T-helper 2 cell treated with Interferon-gamma antibody and Interleukin-4, amounts not matched to agents 5 μg/mL and 100 μg/mL, for 36 hours (primary cell): Measurements from ENCODE around the gene YKT6.

Source experiments
- DNase-seq: peaks from one replicate; pipeline ENCODE4 v3.0.0; 2021; ENCODE audit warnings: low spot score
- H3K27ac Mint-ChIP-seq: one replicate; pipeline ENCODE4 v1.8.0; 2021; ENCODE audit warnings: mild to moderate bottlenecking, mixed read lengths
- H3K27me3 Mint-ChIP-seq: one replicate; pipeline ENCODE4 v1.8.0; 2021; ENCODE audit warnings: low read depth, mixed read lengths
- H3K36me3 Mint-ChIP-seq: one replicate; pipeline ENCODE4 v1.8.0; 2021; ENCODE audit warnings: low read depth, mixed read lengths
- H3K4me1 Mint-ChIP-seq: one replicate; pipeline ENCODE4 v1.8.0; 2021; ENCODE audit warnings: low read depth, mixed read lengths
- H3K4me3 Mint-ChIP-seq: one replicate; pipeline ENCODE4 v1.8.0; 2022; ENCODE audit warnings: mild to moderate bottlenecking, moderate library complexity, mixed read lengths
- H3K9me3 Mint-ChIP-seq: one replicate; pipeline ENCODE4 v1.8.0; 2021; ENCODE audit warnings: mixed read lengths

Gene YKT6

DNA sequence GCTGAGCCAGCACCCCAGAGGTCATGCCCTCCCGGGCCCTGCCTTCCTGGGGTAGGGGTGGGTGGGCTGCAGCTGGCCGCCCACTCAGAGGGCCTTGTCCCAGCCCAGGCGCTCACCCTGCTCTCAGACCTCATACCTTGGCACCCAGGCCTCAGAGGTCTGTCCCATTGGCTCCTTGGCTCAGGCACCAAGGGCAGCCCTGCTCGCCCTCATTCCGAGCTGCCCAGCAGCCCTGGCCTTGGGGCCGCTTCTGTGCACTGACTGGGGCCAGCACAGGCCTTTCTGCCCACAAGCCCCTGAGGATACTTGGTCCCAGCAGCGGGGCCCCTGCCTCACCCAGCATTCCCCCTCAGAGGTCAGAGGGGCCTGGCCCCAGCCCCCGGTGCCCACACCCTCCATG lies 34.3 kb downstream of the YKT6 start:
- Mint-ChIP-seq H3K4me3 (no peak overlapping the region), H3K27ac (no peak overlapping the region)

DNA sequence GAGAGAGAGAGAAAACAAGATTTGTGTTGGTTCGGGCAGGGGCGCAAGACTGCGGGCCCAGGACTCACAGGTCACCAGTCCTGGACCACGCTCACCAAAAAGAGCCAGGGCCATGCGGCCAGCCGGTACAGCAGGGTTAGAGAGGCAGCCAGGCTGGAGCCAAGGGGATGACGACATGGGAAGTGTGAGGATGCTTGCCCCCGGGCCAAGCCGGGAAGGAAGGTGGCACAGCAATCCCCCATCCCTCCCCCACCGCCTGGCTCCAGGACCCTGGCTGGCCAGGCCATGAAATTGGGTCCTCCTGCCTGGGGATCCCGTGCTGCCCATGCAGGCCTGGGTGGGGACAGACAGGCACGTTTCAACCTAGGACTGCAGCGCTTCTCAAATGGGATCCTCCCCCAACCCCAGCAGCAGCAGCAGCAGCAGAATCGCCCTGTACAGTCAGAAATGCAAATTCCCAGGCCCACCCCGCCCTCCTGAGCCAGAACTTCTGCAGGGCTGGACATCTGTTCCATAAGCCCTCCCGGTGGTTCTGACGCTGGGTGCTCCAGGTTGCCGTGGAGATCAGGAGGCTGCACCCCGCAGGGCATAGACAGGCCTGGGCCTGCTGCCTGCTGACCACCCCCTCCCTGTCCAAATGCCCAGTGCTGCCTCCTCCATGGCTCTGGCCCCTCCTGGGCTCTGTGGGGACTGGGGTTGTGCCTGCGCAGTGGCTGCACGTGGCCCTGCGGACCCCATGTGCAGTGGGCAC lies 35.0 kb downstream of the YKT6 start:
- no peaks in the 10 kb centered on the region for H3K27me3 Mint-ChIP-seq
- H3K4me3 Mint-ChIP-seq, result no peak overlapping the region
- no peaks in the 10 kb centered on the region for H3K9me3 Mint-ChIP-seq

More for the DNA sequence above, 34.3 kb downstream of the YKT6 start:
- Mint-ChIP-seq H3K36me3 (no peaks in the 10 kb centered on the region), H3K4me1 (no peaks in the 10 kb centered on the region), H3K9me3 (no peaks in the 10 kb centered on the region), H3K27me3 (no peaks in the 10 kb centered on the region)
- DNase-seq, result no peak

DNA sequence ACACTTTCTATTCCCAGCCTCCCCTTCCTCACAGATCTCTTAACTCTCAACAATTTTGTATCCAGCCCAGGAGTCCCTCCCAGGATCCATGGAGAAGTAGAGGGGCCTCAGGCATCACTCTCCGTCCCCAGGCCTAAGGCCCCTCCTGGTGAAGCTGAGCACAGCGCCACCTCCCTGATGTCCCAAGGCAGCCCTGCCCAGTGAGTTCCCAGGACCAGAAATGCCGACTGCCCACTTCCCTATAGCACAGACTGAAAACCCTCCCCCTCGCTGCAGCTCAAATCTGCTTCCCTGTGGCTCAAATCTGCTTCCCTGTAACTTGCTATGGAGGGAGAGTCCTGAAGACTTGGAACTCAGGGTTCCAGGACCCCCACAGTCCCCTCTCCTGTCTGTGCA lies 35.6 kb downstream of the YKT6 start:
- no peak overlapping the region for H3K4me3 Mint-ChIP-seq
- no peaks in the 10 kb centered on the region for H3K9me3 Mint-ChIP-seq
- DNase-seq, result no peak
- H3K36me3 Mint-ChIP-seq, result no peaks in the 10 kb centered on the region
- no peaks in the 10 kb centered on the region for H3K27me3 Mint-ChIP-seq
- H3K4me1 Mint-ChIP-seq, result no peaks in the 10 kb centered on the region
- no peak overlapping the region for H3K27ac Mint-ChIP-seq

More for the DNA sequence above, 35.0 kb downstream of the YKT6 start:
- no peak for DNase-seq
- Mint-ChIP-seq H3K36me3 (no peaks in the 10 kb centered on the region), H3K27ac (no peak overlapping the region), H3K4me1 (no peaks in the 10 kb centered on the region)

DNA sequence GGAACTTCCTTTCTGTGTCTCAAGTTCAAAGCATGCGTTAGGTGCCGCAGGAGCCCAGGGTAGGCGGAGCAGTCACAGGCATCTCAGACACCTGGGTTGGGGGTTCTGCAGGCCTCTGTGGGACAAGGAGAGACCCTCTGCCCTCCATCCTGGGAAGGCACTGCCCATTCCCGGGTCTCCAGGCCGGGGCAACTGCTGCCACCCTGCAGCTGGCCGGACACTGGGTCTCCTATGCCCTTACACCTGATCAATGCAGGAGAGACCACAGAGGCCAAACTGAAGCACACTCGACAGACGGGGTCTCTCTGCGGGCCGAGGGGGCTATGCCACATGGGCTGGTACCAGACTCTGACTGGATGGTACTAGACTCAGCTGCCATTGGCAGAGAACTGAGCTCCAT lies 36.9 kb downstream of the YKT6 start:
- Mint-ChIP-seq H3K27me3 (no peaks in the 10 kb centered on the region), H3K9me3 (no peaks in the 10 kb centered on the region), H3K36me3 (no peaks in the 10 kb centered on the region), H3K27ac (no peak overlapping the region), H3K4me1 (no peaks in the 10 kb centered on the region), H3K4me3 (no peak overlapping the region)
- no peak for DNase-seq

DNA sequence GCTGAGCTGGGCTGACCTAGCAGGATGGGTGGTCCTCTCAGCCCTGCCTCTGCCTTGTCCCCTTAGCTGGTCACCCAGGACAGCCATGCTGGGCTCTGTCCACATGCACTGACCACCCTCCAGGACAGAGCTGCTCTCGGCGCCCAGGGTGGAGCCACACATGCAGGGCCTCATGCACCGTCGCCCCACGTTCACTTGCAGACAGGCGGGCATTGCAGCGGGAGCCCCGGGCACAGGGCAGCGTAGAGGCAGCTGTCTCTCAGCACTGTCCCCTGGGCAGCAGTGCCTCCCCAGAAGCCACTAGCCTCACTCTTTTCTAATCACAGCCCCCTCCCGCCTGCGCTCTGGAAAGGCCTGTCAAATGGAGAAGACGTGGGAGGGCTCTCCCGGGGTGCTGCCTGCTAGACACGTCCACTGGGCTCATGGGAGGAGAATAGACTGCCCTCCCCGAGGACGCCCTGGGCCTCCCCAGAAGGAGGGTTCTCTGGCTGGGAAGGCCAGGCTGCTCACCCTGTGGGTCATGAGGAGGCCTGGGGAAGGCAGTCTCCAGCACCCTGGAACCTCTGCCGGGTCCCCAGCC lies 37.4 kb downstream of the YKT6 start:
- H3K9me3 Mint-ChIP-seq, result no peaks in the 10 kb centered on the region
- no peak overlapping the region for H3K4me3 Mint-ChIP-seq
- no peak overlapping the region for H3K27ac Mint-ChIP-seq
- no peaks in the 10 kb centered on the region for H3K27me3 Mint-ChIP-seq
- H3K36me3 Mint-ChIP-seq, result no peaks in the 10 kb centered on the region
- H3K4me1 Mint-ChIP-seq, result no peaks in the 10 kb centered on the region
- no peak for DNase-seq

DNA sequence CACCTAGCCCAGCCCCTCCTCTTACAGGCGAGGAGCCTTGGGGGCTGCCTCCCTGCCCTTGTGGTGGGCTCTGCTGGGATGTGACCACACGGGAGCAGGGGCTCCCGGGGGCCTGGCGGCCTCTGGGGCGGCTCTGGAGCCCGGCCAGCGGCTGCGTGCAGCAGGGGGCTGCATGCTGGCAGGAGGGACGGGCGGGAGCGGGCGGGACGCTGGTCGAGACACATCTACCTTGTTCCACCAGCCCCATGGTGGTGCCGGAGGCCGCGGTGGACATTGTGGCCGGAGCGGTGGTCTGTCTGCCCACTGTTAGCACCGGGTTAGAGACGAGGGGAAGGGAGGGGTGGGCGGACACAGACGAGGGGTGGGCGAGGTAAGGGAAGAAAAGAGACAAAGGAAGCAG lies 38.6 kb downstream of the YKT6 start:
- Mint-ChIP-seq H3K27ac (no peak overlapping the region), H3K4me1 (no peaks in the 10 kb centered on the region), H3K36me3 (no peaks in the 10 kb centered on the region), H3K4me3 (no peak overlapping the region), H3K27me3 (no peaks in the 10 kb centered on the region), H3K9me3 (no peaks in the 10 kb centered on the region)
- no peak for DNase-seq

DNA sequence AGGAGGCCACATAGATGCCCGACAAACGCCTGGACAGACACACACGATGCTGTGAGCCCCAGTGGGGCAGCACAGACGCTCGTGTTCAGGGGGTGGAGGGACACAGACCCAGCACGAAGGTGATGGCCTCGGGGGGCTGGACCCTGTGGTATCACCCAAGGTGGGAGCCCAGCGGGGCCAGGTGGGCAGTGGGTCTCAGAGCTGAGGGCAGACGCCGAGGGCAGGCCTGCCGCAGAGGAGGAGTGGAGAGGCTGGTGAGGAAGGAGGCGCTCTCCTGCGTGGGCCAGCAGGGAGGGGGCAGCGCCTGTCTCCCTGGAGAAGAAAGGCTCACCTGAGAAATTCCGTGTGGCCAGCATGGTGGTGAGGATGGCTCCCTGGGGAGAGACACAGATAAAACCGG lies 39.6 kb downstream of the YKT6 start:
- no peak for DNase-seq
- H3K27me3 Mint-ChIP-seq, result no peaks in the 10 kb centered on the region
- H3K4me3 Mint-ChIP-seq, result no peak overlapping the region
- no peak overlapping the region for H3K27ac Mint-ChIP-seq
- no peaks in the 10 kb centered on the region for H3K36me3 Mint-ChIP-seq
- H3K4me1 Mint-ChIP-seq, result no peaks in the 10 kb centered on the region
- H3K9me3 Mint-ChIP-seq, result no peaks in the 10 kb centered on the region

DNA sequence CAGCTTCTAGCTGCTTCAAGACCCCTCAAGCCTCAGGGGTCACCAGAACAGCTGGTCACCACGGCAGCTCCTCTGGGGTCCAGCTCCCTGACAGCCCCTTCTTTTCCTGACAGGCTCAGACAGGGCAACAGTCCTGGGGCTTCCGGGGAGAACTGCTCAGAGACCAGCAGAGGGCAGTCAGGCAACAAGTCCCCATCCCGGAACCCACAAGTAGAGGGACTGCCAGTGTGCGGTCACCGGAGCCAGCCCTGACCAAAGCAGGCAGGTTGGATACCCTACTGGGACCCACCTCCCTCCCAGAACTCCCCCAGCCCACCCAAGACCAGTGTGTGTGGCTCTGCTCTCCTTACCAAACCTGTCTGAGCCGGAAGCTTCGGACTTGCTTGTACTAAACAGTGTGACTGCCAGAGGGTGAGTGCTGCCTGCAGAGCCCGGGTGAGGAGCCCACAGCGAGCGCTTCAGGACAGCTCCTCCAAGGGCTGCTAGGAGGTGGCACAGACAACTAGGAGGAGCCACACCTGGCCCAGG lies 40.3 kb downstream of the YKT6 start:
- peak; percentile 60 for DNase-seq
- Mint-ChIP-seq H3K27ac (peak overlapping the region; percentile 35), H3K9me3 (no peaks in the 10 kb centered on the region)

DNA sequence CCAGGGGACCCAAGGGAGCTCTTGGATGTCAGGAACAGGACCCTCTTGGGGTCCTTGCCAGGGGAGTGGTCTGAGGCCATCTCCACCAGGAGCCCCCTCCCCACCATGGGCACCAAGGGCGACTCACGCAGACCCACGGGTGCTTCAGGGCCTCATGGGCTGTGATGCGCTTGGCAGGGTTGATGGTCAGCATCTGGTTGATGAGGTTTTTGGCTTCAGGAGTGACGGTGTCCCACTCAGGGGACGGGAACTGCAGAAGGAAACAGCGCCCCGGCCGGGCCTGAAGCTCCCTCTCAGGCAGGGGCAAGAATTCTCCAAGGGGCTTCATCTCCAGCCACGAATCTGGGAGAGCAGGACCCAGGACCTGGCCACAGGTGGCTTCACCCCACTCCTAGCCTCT lies 41.3 kb downstream of the YKT6 start:
- Mint-ChIP-seq H3K27ac (no peak overlapping the region), H3K4me1 (no peaks in the 10 kb centered on the region), H3K27me3 (no peaks in the 10 kb centered on the region), H3K9me3 (no peaks in the 10 kb centered on the region), H3K4me3 (no peak overlapping the region), H3K36me3 (no peaks in the 10 kb centered on the region)
- no peak for DNase-seq

More for the DNA sequence above, 40.3 kb downstream of the YKT6 start:
- Mint-ChIP-seq H3K4me3 (peak overlapping the region; percentile 61), H3K4me1 (no peaks in the 10 kb centered on the region), H3K27me3 (no peaks in the 10 kb centered on the region), H3K36me3 (no peaks in the 10 kb centered on the region)

DNA sequence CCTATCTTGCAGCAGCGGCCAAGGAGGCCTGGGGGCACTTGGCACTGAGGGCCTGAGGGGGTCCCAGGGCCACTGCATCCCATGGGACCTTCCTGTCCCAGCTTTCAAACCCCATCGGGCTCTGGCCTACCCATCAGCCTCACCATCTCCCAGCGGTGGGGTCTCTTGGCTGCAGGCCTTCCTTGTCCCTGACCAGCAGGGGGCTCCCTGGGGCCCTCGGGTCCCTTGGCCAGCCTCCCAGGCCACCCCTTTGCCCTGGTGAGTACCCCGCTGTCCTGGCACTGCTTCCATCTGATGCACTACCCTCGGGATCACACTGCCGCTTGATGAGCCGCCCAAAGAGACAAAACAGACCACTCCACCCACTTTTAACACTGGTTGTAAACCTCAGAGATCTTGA lies 43.5 kb downstream of the YKT6 start:
- Mint-ChIP-seq H3K9me3 (no peaks in the 10 kb centered on the region), H3K27me3 (no peaks in the 10 kb centered on the region), H3K4me1 (no peaks in the 10 kb centered on the region), H3K27ac (no peak overlapping the region), H3K4me3 (no peak overlapping the region), H3K36me3 (no peaks in the 10 kb centered on the region)
- peak; percentile 17 for DNase-seq

DNA sequence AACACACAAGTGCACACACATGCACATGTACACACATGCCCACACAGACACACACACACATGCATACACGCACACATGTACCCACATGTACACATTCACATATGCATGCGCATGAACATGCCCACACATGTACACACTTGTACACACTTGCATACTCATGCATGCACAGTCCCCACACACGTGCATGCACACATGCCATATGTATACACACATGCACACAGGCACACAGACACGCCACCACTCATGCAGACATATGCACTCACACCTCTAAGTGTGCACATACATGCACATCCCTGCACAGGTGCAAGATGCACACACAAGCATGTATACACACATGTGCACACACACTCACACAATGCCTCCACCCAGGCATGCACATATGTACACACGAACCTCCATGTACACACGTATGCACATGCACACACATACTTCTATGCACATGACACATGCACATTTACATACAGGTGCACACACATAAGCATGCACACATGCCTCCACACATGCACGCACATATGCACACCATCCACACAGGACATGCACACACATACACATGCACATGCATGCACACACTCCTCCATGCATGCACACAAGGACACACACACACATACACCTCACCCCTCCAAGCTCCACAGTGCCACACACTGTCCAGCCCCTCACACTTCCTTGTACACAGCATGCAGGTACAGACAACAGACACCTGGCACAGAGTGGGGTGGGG lies 45.8 kb downstream of the YKT6 start:
- Mint-ChIP-seq H3K27me3 (no peaks in the 10 kb centered on the region), H3K36me3 (no peaks in the 10 kb centered on the region), H3K27ac (no peak overlapping the region)

DNA sequence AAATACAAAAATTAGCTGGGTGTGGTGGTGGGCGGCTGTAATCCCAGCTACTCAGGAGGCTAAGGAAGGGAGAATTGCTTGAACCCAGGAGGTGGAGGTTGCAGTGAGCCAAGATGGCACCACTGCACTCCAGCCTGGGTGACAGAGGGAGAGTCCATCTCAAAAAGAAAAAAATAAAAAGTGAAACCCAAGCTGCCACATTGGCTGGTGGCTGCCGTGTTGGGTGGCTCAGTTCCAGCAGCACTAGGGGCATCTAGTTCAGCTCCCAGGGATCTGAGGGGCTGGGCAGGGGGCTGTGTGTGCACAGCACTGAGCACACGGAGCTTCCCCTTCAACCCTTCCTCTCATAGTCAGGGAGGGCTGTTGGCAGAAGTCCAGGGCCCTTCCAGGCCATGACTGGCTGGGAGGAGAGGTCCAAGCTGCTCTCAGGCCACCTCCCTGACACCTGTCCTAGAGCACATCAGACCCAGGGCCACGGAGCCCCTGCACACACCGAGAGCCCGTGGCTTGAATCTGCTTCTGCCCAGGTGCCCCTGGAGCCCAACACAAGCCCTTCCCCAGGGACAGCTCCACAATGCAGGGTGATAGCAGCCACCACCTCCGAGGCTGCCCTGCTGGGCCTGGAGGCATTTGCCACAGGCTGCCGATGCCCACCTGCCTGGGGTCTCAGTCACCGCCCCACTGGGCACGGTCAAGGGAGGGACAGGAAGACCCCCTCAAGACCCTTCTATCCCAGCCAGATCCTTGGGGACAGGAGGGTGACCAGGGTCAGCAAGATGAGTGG lies 47.3 kb downstream of the YKT6 start:
- no peaks in the 10 kb centered on the region for H3K27me3 Mint-ChIP-seq
- H3K4me3 Mint-ChIP-seq, result no peak overlapping the region
- no peaks in the 10 kb centered on the region for H3K36me3 Mint-ChIP-seq
- no peak for DNase-seq
- H3K27ac Mint-ChIP-seq, result no peak overlapping the region
- no peaks in the 10 kb centered on the region for H3K9me3 Mint-ChIP-seq
- H3K4me1 Mint-ChIP-seq, result no peaks in the 10 kb centered on the region

More for the DNA sequence above, 45.8 kb downstream of the YKT6 start:
- no peak overlapping the region for H3K4me3 Mint-ChIP-seq
- no peaks in the 10 kb centered on the region for H3K4me1 Mint-ChIP-seq
- DNase-seq, result no peak
- H3K9me3 Mint-ChIP-seq, result no peaks in the 10 kb centered on the region

DNA sequence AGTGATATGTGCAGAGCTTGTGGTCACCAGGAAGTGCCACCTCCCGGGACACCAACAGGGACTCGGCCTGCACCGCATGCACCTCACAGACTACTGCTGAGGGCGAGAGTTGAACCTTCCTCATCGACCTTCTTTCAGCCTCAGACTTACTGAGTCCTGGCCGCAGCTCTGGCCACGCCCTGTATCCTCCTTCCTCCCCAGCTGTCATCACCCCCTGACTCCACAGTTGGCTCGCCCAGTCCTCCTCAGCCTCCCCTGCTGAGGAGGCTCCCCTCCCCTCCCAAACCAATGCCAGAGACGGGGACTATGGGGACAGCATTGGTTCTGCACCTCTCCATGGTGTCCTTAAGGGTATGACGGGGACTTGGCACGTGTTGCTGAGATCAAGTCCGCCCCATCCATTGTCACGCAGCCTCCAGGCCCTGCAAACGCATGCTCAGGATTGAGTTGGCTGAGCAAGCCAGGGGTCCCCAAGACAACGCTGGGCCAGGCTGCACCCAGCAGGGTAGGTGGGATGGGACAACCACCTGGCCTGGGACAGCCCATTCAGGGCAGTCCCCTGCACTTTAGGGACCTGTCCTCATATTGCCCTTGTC lies 49.0 kb downstream of the YKT6 start:
- H3K36me3 Mint-ChIP-seq, result no peaks in the 10 kb centered on the region
- DNase-seq, result no peak
- no peaks in the 10 kb centered on the region for H3K27me3 Mint-ChIP-seq
- H3K9me3 Mint-ChIP-seq, result no peaks in the 10 kb centered on the region
- H3K27ac Mint-ChIP-seq, result no peak overlapping the region
- no peaks in the 10 kb centered on the region for H3K4me1 Mint-ChIP-seq
- H3K4me3 Mint-ChIP-seq, result no peak overlapping the region
